GM18907 (cell line): ENCODE results near the gene CXXC5.

Experiments
- ATAC-seq: cut with Tn5 transposase; IDR thresholded peaks from one replicate; pipeline ENCODE4 v1.9.1; 2021; ENCODE audit warnings: mild to moderate bottlenecking, moderate library complexity; ENCODE audit not compliant: unreplicated experiment

Gene CXXC5

DNA sequence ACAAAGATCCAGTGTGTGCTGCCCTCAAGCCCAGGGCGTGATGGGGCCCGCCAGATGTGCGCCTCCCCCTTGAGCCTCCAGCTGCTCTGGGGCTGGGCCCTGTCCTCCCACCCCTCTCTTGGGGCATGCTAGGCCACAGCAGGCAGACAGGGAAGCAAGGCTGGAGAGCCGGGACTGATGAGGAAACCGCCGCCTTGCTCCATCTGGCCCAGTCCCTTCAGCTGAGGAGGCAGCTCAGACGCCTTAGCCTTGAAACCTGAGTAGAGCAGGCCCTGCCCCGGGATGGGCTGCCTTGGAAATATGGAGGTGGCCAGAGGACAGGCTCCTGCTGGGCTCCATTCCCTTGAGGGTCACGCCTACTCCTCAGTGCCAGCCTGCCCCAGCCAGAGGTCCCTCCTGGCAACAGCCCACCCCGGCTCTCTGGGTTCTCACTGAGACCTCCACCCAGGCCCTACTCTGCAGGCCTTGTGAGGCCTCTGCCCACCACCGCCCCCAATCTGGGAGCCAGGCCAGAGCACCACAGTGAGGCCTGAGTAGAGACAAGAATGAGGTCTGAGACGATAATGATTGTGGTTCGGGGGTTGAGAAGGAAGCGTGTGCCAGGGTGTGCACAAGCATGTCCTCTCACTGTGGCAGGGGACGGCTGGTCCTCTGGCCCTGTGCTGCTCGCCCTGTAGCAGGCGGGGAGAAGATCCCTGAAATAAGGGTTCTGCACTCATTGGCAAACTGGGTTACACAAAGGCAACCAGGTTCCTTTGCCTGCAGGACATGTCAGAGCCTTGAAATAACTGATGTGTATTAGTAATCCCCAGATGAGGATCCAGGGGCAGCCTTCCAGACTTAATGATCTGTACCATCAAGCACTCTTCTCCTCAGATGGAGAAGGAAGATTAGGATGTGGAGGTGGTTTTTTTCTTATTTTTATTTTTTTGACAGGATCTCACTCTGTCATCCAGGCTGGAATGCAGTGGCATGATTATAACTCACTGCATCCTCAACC, 30.9 kb downstream of the CXXC5 start:
- ATAC-seq: no peak

DNA sequence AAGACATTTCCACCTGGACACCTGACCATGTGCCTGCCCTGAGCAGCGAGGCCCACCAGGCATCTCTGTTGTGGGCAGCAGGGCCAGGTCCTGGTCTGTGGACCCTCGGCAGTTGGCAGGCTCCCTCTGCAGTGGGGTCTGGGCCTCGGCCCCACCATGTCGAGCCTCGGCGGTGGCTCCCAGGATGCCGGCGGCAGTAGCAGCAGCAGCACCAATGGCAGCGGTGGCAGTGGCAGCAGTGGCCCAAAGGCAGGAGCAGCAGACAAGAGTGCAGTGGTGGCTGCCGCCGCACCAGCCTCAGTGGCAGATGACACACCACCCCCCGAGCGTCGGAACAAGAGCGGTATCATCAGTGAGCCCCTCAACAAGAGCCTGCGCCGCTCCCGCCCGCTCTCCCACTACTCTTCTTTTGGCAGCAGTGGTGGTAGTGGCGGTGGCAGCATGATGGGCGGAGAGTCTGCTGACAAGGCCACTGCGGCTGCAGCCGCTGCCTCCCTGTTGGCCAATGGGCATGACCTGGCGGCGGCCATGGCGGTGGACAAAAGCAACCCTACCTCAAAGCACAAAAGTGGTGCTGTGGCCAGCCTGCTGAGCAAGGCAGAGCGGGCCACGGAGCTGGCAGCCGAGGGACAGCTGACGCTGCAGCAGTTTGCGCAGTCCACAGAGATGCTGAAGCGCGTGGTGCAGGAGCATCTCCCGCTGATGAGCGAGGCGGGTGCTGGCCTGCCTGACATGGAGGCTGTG, 32.4 kb downstream of the CXXC5 start:
- no peak for ATAC-seq

DNA sequence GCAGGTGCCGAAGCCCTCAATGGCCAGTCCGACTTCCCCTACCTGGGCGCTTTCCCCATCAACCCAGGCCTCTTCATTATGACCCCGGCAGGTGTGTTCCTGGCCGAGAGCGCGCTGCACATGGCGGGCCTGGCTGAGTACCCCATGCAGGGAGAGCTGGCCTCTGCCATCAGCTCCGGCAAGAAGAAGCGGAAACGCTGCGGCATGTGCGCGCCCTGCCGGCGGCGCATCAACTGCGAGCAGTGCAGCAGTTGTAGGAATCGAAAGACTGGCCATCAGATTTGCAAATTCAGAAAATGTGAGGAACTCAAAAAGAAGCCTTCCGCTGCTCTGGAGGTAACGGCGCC, 32.9 kb downstream of the CXXC5 start:
- no peak for ATAC-seq

DNA sequence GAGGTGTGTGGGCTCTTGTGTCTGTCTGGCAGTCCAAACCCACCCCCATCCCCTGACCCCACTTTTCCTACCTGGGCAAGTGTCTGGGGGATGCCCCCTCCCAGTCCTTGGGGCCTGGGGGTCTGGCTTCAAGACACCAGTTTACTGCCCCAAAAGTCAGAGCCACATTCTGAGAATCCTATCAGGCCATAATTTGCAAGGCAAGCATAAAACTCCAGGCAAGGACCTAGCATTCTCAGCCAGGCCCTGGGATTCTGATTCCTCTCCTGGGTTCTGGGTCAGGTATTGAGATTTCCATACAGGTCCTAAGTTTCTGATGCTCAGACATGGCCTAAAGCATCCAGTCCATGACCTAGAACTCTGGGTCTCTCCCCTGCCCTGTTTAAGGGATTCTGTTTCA, 33.3 kb downstream of the CXXC5 start:
- no peak for ATAC-seq

DNA sequence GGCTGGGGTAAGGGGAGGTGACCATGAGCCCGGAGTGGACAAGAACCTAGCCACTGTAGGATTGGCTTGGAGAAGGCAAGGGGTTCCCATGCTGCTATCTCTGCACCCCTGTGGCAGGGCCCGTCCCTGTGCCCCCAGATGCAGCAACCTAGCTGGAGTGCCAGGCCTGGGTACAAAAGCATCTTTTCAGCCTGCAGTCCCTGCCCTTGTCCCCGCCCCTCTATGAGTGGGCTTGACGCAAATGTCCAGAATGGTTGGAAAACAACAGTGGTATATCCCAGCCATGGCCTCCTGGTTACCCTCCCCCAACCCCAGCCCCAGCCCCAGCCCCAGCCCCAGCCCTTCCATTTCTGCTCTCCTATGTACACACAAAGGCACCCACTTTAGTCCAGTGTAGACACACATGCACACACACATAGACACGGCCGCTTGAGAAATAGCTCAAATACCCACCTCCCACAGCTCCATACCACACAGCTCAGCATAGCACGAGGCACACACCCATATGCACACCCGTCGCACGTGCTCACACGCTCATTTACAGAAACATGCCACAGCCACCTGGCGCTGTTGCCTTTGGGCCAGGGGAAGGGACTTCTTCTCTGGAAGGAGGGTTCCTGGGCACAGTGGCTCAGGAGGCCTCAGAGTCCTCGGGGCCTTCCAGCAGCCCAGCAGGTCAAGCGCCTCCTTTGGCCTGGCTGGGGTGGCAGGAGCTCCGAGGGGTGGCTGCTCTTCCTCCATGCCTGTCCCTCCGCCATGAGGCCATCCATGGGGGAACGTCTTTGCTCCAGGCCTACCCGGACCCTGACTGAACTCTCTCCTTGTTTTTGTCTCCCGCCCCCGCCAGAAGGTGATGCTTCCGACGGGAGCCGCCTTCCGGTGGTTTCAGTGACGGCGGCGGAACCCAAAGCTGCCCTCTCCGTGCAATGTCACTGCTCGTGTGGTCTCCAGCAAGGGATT, 34.1 kb downstream of the CXXC5 start:
- no peak for ATAC-seq

DNA sequence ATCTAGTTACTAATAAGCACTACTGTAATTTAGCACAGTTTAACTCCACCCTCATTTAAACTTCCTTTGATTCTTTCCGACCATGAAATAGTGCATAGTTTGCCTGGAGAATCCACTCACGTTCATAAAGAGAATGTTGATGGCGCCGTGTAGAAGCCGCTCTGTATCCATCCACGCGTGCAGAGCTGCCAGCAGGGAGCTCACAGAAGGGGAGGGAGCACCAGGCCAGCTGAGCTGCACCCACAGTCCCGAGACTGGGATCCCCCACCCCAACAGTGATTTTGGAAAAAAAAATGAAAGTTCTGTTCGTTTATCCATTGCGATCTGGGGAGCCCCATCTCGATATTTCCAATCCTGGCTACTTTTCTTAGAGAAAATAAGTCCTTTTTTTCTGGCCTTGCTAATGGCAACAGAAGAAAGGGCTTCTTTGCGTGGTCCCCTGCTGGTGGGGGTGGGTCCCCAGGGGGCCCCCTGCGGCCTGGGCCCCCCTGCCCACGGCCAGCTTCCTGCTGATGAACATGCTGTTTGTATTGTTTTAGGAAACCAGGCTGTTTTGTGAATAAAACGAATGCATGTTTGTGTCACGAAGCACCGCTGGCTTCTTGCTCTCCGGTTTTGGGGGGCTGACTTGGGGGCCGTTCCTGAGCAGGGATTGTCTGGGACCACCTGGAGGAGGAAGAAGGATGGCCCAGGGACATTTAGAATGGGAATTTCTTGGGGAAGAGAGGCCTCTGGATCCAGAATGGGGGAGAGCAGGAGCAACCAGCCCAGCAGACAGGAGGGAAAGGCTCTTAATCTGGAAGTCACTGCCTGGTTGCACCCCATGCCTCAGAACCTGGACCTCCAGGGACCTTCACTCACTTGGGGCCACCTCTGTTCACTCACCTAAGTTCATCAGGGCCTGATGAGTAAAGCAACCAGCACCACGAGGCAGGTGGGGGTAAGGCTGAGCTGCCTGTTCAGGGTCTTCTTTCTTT, 35.4 kb downstream of the CXXC5 start:
- no peak for ATAC-seq

DNA sequence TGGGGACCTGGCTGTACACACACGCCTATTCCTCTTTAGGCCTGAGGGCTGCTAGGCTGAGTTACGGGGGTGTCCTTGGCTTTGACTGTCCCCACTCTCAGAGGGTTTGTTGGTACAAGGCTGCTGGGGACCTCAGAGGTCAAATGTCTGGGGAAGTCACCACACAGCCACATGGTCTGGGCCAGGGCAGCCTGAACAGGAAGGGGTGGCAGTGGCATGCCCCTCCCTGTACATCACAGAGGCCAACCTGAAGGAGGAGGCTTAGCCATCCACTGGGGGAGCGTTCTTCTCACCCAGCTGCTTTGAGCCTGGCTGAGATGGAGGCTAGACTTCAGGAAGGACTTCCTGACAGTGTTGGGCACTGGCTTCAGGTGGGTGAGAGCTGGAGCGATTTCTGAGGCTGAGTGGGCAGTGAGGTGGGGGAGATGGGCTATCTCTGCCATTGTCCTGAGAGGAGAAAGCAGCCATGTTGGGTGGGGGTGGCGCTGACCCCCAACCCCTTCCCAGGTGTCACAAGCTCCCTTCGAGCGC, 36.3 kb downstream of the CXXC5 start:
- ATAC-seq: no peak

DNA sequence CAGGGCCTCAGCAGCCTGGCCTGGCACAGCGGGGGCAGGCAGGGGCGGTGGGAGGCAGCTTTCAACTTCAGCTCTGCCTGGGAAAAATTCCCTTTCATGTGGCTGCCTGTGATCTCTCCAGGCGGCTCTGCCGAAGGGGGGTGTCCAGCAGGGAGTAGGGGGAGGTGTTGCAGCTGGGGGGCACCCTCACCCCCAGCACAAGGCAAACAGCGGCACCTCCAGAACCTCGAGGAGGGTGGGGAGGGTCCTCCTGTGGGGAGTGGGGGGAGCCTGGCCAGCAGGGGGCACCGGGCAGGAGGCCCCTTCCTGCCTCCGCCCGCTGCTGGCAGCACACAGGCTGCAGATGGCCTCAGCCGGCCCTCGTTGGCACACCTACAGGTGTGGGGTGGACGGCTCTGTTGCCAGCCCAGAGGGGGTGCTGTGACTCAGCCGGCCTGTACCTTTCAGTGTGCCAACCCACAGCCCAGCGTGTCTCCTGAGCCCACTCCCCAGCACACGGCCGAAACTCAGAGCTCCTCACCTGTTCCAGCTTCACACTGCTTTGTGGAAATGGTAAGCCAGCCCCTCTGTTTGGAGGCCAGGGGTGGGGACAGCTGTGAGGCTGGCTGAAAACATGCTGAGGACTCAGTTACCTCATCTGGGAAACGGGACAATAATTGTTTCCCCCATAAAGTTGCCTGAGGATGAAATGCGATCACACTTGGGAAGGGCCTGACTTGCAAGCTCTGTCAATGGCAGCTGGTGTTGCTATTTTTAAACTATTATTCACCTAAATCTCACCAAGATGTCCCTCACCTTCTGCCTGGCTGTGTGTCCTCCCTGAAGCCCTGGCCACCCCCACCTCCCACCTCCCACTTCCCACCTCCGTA, 37.0 kb downstream of the CXXC5 start:
- ATAC-seq: no peak

DNA sequence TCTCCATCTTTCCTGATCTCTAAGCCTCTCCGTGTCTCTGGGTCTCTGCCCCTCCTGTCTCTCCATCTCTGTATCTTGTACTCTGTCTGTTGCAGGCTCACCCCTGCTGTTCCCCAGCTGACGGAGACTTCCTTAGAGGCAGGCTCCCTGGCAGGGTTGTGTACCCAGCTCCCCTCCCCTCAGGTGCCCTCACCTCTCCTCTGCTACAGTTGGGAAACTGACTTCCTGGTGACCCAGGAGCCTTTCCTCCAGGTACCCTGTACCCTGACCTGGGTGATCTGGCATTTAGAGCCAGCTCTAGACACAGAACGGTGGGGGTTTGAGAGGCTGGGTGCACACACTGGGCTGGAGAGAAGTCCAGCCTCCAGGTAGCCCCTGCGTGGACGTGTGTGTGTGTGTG, 37.7 kb downstream of the CXXC5 start:
- ATAC-seq: no peak

DNA sequence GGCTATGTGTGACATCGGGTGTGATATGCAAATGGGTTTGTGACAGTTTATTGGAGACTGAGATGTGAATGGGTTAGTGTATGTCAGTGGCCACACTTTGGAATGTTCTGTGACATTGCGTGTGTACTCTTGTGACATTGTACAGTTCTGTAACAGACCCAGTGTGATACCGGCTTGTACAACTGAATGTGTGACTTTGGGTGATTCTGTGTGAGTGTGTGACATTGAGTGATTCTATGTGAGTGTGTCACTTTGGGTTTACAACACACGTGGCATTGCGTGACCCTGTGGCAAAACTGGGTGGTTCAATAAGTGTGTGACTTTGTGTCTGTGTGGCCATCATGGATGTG, 38.2 kb downstream of the CXXC5 start:
- ATAC-seq: no peak

DNA sequence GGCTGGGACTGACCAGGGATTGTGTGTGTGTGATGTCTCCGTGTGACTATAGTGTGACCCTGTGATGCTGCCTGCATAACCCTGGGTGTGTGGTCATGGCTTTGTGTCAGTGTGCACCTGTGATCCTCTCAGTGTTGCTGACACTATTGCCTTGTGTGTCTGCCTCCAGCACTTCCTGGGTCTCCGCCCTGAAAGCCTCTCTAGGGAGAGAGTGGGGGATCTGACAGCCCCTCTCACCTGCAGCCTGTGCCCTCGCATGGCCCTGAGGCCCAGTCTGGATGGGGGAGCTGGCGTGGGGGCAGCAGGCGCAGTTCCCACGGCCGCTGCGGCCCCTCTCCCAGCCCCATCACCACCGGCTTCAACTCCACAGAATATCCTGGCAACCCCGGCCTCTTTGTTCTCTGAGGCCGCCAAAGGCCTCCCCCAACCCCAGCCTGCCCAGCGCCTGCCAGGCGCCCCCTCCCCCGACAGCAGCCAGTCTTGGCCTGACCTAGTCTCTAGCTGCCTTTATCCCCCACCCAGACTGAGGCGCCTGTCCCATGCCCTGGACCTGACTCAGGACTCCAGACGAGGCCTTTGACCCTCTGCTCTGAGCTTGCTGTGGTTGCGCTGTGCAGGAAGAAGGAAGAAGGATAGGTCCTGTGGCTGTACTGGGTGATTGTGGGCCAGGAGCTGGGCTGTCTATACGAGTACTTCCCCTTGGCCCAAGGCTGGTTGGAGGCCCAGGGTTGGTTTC, 38.7 kb downstream of the CXXC5 start:
- no peak for ATAC-seq

DNA sequence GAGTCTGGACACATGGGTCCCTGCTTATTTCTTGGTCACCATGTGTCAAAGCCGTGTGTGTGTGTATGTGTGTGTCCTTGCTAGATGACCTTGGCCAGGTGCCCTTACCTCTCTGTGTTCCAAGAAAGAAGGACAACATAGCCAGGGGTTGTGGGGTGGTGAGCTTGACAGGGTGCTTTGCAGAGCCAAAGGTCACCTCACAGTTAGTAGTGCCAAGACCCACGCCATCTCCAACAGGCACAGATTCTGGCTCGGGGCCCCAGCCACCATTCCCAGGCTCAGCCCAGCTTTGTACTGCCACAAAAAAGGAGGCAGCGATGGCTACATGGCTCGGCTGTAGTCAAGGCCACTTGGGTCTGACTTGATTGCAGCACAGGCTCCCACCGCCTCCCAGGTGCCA, 39.5 kb downstream of the CXXC5 start:
- no peak for ATAC-seq

DNA sequence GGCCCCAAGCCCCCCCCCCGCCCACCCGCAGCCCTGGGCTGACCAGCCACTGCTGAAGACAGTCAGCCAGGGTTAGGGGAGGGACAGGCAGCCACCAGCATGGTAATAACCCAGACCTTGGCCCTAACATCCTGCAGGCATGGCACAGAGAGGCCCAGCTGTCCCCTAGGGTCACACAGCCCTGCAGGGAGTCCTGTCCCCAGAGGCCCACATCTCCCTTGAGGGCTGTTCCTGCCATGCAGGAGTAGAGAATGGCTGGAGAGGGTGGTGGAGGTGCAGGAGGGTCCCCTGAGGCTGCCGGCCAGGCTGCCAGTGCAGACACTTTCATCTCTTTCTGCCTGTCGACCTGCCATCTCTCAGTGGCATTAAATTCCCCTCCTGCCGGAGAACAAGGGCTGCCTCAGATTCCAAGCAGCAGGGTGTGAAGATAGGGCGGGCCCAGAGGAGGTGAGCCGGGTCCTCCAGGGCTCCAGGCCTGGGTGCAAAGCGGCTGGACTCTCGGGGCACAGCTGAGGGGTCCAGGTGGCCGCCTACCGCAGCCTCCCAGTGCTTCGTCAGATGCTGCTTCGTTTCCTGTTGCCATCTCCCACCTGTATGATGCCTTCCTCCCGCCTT, 40.0 kb downstream of the CXXC5 start:
- ATAC-seq: no peak

DNA sequence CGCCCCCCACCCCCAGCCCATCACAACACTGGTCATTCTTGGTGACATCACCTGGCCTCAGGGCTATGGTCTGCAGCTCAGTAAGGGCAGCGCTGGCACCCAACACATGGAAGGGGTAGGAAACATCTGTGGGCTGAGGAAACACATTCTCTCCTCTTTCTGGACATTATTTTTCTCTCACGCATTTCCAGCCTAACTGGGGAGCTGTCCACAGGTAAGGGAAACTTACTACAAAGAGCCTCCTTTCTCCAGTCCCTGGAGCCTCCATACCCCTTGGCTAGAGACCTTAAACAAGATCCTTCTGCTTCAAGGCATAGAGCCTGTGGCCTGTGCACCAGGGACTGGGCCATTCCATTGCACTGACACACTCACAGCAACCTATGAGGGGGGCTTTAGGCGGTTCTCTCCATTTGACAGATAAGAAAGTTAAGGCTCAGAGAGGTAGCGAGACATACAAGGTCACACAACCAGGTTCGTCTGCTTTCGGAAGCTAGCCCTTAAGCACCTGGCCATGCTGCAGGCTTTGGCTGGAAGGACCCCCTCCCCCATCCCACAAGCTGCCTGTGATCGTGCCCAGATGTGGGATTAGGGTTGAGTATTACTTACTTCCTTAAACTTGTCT, 40.7 kb downstream of the CXXC5 start:
- no peak for ATAC-seq

DNA sequence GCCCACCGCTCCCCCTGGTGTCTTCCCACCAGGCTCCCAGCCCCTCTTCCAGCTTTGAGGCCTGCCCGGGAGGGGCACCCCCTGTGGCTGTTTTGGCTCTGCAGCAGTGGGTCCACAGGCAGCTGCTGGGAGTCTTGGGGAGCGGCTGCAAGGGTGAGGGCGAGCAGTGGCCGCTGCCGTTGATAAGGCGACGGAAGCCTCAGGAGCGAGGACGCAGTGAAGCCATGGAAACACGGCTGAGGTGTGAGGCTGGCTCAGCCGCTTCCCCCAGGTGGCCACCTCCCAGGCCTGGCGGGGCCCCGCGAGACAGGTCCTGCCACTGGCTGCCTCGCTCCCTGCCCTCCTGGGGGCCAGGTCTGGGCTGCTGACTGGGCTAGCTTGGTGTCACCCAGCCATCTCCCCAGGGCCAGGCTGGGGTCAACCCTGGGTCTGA, 41.5 kb downstream of the CXXC5 start:
- ATAC-seq: no peak

DNA sequence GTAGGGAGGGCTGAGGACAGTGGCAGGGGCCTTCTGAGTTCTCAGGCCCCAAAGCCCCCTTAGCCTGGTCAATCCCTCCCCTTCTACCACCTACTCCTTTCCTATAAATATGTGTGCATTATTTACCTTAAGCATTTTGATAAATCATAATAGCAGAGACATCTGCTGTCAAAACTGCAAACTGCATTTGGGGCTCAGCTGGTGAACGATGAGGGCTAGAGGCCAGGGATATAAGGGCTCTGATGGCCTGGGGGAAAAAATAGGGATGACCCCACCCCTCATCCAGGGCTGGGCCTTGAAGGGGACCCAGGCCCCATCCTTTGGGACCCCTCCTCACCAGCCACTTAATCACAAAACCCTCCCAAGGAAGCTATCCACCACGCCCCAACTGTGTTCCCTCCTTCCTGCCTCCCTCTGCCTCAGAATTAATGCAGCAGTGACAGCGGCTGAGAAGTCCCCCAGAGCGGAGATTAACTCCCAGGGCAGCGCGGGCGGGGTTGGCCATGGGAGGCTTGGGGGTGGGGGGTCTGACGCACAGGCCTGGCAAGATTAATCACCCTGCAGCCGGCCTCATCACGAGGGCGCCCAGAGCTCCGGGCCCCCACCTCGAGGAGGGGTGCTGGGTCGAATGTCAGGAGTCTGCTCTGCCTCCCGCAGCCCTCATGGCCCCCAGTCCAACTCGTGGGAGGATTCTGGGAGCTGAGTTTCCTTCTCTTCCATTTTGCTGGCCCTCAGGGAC, 42.1 kb downstream of the CXXC5 start:
- no peak for ATAC-seq
